ENCODE measurements around the gene MARCHF11.

The MARCHF11 gene

GRCh38 chr5:16131878-16132277 lies 47.7 kb downstream of the MARCHF11 start:
- DNase-seq: no peak

- DNase-seq: no peak
Measured at GRCh38 chr5:16128944-16129343, 50.6 kb downstream of the MARCHF11 start.

- no peak for DNase-seq
Measured at GRCh38 chr5:16127865-16128544, 51.6 kb downstream of the MARCHF11 start.

GRCh38 chr5:16120579-16120978 lies 59.0 kb downstream of the MARCHF11 start:
- DNase-seq: no peak

- no peak for DNase-seq
Measured at GRCh38 chr5:16119790-16120189, 59.8 kb downstream of the MARCHF11 start.

GRCh38 chr5:16115140-16115539 lies 64.5 kb downstream of the MARCHF11 start:
- no peak for DNase-seq

GRCh38 chr5:16108418-16108817 lies 71.2 kb downstream of the MARCHF11 start:
- DNase-seq: no peak

- DNase-seq: no peak
Measured at GRCh38 chr5:16104961-16105360, 74.6 kb downstream of the MARCHF11 start.

- no peak for DNase-seq
Measured at GRCh38 chr5:16095612-16096011, 84.0 kb downstream of the MARCHF11 start.

GRCh38 chr5:16090270-16090669 lies 89.3 kb downstream of the MARCHF11 start:
- DNase-seq: no peak

- DNase-seq: no peak
Measured at GRCh38 chr5:16082982-16083381, 96.6 kb downstream of the MARCHF11 start.

GRCh38 chr5:16082053-16082452 lies 97.5 kb downstream of the MARCHF11 start:
- DNase-seq: no peak

- DNase-seq: no peak
Measured at GRCh38 chr5:16081376-16081955, 98.1 kb downstream of the MARCHF11 start.

- DNase-seq: no peak
Measured at GRCh38 chr5:16076657-16077056, 102.9 kb downstream of the MARCHF11 start.

- no peak for DNase-seq
Measured at GRCh38 chr5:16074358-16074757, 105.2 kb downstream of the MARCHF11 start.

- DNase-seq: no peak
Measured at GRCh38 chr5:16072616-16073015, 107.0 kb downstream of the MARCHF11 start.

GRCh38 chr5:16067415-16067814 lies 112.2 kb downstream of the MARCHF11 start:
- no peak for DNase-seq

GRCh38 chr5:16066810-16067209 lies 112.8 kb downstream of the MARCHF11 start:
- DNase-seq: no peak

GRCh38 chr5:16066320-16066719 lies 113.3 kb downstream of the MARCHF11 start:
- no peak for DNase-seq

GRCh38 chr5:16065831-16066230 lies 113.8 kb downstream of the MARCHF11 start:
- DNase-seq: no peak

- no peak for DNase-seq
Measured at GRCh38 chr5:16064135-16064893, 115.3 kb downstream of the MARCHF11 start.

- no peak for DNase-seq
Measured at GRCh38 chr5:16061163-16061562, 118.4 kb downstream of the MARCHF11 start.

GRCh38 chr5:16057277-16057676 lies 122.3 kb downstream of the MARCHF11 start:
- DNase-seq: no peak

- DNase-seq: no peak
Measured at GRCh38 chr5:16051246-16051755, 128.3 kb downstream of the MARCHF11 start.

All from stimulated activated naive CD4-positive, alpha-beta T cell (primary cell).